HFF-Myc (cell line): ENCODE results near the gene FCSK.

Experiments used
- DNase-seq: peaks from one replicate; pipeline ENCODE4 v3.0.0-alpha.2; 2011; ENCODE audit warnings: low read depth; ENCODE audit errors: extremely low read depth
- H3K4me3 ChIP-seq: replicated peaks from 2 replicates; pipeline ENCODE4 v1.5.1; 2011; ENCODE audit warnings: low read depth, mild to moderate bottlenecking, control low read depth, low read length
- TF ChIP-seq, protein P1 (sequence below): IDR thresholded peaks from 2 replicates; pipeline ENCODE4 v1.5.1; 2012; ENCODE audit warnings: mild to moderate bottlenecking, low read depth, low read length, control low read depth; ENCODE audit errors: missing control alignments

The FCSK gene

DNA sequence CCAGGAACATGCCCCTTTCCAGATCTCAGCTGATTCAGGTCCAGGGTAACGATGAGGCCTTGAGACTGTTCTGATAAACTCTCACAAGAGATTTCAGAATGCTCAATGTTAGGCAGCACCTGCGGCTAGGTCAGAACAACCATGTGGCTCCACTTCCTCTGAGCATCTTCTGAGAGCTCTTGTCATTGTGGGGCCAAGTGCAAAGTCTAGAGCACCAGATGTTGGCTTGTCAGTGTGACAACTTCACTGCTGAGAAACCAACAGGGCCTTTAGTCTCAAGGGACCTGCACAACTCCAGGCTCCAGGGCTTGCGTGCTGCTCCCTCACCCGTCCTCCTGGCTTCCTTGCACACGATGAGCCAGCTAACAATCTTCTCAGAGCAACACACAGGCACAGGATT is 29.0 kb downstream of the FCSK start:
- no peak overlapping the region for H3K4me3 ChIP-seq
- TF ChIP-seq, protein P1, sequence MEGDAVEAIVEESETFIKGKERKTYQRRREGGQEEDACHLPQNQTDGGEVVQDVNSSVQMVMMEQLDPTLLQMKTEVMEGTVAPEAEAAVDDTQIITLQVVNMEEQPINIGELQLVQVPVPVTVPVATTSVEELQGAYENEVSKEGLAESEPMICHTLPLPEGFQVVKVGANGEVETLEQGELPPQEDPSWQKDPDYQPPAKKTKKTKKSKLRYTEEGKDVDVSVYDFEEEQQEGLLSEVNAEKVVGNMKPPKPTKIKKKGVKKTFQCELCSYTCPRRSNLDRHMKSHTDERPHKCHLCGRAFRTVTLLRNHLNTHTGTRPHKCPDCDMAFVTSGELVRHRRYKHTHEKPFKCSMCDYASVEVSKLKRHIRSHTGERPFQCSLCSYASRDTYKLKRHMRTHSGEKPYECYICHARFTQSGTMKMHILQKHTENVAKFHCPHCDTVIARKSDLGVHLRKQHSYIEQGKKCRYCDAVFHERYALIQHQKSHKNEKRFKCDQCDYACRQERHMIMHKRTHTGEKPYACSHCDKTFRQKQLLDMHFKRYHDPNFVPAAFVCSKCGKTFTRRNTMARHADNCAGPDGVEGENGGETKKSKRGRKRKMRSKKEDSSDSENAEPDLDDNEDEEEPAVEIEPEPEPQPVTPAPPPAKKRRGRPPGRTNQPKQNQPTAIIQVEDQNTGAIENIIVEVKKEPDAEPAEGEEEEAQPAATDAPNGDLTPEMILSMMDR: no peak
- no peak for DNase-seq

DNA sequence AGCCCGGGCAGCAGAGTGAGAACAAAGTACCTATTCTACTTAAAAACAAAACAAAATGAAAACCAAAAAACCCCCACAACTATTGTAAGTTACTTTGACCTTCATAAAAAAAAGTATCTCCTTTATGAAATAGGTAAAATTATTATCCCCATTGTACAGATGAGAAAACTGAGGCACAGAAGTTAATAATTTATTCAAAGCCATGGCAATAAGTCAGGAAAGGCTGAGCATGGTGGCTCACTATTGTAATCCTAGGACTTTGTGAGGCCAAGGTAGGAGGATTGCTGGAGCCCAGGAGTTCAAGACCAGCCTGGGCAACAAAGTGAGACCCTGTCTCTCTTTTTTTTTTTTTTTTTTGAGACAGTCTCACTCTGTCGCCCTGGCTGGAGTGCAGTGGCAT is 30.5 kb downstream of the FCSK start:
- no peak overlapping the region for H3K4me3 ChIP-seq
- no peak for DNase-seq
- TF ChIP-seq, protein P1: no peak

DNA sequence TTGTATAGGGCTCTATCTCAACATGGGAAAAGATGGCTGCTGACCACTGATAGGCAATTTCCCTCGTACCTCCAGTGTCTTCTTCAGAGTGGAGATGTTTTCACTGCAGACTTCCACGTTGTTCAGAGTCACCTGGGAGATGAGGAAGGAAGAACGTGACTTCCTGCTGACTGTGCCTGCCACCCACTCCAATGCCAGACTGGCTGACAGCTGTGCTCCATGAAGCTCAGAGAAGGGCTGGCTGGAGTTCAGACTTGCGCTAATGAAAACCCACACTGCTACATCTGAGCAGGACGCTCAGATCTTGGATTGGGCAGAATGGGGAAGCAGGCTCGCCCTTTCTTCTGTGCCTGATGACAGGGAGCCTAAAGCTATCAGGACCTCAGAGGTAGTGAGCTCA is 35.9 kb downstream of the FCSK start:
- DNase-seq: no peak
- TF ChIP-seq, protein P1: no peak

DNA sequence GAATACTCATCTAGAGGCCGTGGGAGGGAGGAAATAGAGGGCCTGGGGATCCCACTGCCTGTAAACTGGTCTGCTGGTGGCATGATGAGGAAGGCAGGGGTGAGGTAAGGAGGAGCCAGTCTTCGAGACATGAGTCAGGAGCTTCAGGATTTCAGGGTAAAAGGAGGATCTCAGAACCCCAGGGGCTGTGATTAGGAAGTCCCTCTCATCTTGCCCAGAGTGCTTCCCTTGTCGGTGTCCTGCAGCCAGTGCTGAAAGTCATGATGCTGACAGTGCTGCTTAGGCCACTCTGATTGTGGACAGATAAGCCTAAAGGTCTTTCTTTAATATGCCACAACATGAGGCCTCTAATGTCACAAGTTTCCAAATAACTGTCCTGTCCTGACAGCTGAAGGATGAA is 39.4 kb downstream of the FCSK start:
- TF ChIP-seq, protein P1: no peak

More for the DNA sequence above, 35.9 kb downstream of the FCSK start:
- no peak overlapping the region for H3K4me3 ChIP-seq

DNA sequence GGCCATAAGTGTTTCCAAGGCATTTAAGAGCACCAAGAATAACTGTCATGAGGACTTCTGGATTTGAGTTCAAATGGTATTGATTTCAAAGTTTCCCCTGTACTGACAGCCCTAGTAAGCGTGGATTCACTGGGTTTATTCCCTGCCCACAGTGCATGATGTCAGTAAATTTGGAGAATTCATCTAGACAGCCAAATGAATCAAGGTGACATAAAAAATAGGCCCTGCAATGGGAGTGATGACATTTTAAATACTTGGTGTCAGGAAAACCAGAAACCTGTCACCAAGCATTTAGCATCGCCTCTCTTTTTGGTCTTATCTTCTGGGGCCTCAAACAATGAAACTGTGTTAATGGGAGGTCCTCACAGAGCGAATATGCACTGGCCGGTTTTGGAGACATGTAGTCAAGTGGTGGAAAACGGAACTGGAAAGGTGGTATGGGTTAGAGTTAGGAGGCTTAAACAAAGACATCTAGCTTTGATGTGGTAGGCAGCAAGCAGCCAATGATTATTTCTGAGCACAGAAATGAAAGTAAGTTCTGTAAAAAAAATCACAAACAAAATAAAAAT is 39.9 kb downstream of the FCSK start:
- TF ChIP-seq, protein P1: no peak

More for the DNA sequence above, 39.4 kb downstream of the FCSK start:
- H3K4me3 ChIP-seq: no peak overlapping the region
- no peak for DNase-seq

DNA sequence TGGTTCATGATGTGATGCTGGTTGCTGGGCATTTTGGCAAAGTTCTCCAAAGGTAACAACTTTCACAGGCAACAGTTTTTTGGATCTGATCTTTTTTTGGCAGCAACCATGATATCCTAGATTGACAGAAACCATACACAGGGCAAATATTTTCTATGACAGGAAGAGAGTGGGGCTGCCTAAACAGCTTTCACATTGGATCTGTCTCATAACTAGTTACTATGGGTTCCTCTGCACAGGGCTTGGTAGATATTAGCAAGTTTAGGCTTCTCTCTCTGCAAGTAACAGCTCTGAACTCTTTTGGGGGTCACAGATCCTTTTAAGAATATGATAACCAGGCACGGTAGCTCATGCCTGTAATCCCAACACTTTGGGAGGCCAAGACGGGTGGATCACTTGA is 40.4 kb downstream of the FCSK start:
- TF ChIP-seq, protein P1: no peak
- no peak overlapping the region for H3K4me3 ChIP-seq
- no peak for DNase-seq

More for the DNA sequence above, 39.9 kb downstream of the FCSK start:
- H3K4me3 ChIP-seq: no peak overlapping the region
- no peak for DNase-seq
